Gastroesophageal sphincter (tissue), 3 donors: ENCODE data around the gene IL16.

Experiments
- CTCF ChIP-seq, 4 experiments: fragments of 200-600 bp in 2 of 4; fragments of 450-650 bp in 2 of 4; sonication (generic) in 1 of 4; IDR thresholded peaks; one replicate each; pipeline ENCODE4 v1.5.1; 2017 to 2019; ENCODE audit warnings: antibody characterized with exemption in 4 of 4, mild to moderate bottlenecking in 2 of 4, moderate library complexity in 2 of 4
- EP300 ChIP-seq: sonication (generic); formaldehyde crosslinking; IDR thresholded peaks from one replicate; pipeline ENCODE4 v1.6.1; 2017; ENCODE audit warnings: antibody characterized with exemption, mild to moderate bottlenecking
- POLR2AphosphoS5 ChIP-seq: sonication (generic); formaldehyde crosslinking; IDR thresholded peaks from one replicate; pipeline ENCODE4 v1.6.1; 2017; ENCODE audit warnings: antibody characterized with exemption

- TF ChIP-seq CTCF (IDR thresholded peaks at IDR 0.05) (no peak), EP300 (no peak), POLR2AphosphoS5 (no peak)
Observed at GRCh38 chr15:81313686-81314085, 117.0 kb downstream of the IL16 start.
